ENCODE data around the gene TSHZ2. TPM values are rescaled to one million over a fixed set of nuclear protein-coding genes. Genes with fewer than 3 reads are reported as not detected.

TSHZ2 gene
- total RNA-seq, 4 donors from 2014 or later, result 10.3 to 15.0 (median 12.9) TPM

- no peaks in the 10 kb centered on the region for H3K27me3 ChIP-seq
- no peak for DNase-seq (ENCODE audit: extremely low spot score)
- no peak overlapping the region for H3K4me3 ChIP-seq
- H3K27ac ChIP-seq (replicated peaks in 1 of 4), result peak overlapping the region in 3 of 4 donors; percentile 23 to 51 (median 24)
- TF ChIP-seq CTCF (IDR thresholded peaks at IDR 0.05) (no peak), POLR2AphosphoS5 (IDR thresholded peaks at IDR 0.05) (peak in 1 of 2 donors; percentile 33)
- intact Hi-C loops (cut with DNase I), result no loop called here
- no peaks in the 10 kb centered on the region for H3K36me3 ChIP-seq
- H3K9me3 ChIP-seq, result no peaks in the 10 kb centered on the region
- peaks cover 4 to 40% (median 22%) of the 10 kb centered on the region in 4 donors for H3K4me1 ChIP-seq
- WGBS, result 75% methylated on average over 10 of the region's 10 CpGs
Observed at GRCh38 chr20:53080969-53081871, 109.1 kb downstream of the TSHZ2 start.

DNA sequence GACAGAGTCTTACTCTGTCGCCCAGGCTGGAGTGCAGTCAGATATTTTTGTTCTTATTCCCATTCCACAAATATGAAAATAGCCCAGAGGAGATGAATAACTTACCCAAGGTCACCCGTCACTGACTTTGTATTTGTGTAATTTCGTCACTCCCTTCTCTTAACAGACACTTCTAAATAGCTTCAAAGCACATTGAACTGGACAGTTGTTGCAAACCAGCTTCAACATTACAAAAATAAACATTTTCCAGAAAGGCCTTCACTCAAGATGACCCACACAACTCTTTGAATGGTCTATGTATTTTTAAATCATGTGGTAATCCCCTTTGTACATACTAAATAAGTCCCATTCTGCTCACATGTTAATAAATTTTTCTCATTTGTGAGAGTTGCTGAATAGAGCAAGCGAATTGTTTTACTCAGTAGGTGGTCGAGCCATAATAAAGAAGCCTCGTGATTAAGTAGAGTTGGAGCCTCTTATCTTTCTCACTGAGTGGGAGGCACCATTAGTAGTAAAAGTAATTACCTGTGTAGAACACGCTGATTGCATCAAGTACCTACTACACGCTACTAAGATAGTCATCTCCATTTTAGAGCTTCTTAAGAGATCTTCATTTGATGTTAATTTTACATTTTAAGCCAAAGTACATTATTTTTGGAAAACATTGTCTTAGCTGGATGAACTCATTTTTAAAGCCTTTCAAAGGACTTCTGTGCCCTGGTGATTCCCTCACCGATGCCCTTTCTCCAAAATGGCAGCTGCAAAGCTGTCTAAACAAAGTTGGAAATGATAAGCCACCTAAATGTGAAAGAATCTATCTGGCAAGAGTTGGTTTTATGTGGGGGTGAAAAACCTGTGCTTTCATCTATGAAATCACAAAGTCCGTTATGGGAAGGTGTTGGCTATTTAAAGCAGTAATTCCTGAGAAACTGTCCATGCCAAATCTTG lies 110.0 kb downstream of the TSHZ2 start:
- no peaks in the 10 kb centered on the region for H3K27me3 ChIP-seq
- no peaks in the 10 kb centered on the region for H3K36me3 ChIP-seq
- H3K4me3 ChIP-seq, result no peak overlapping the region
- 67% methylated on average over 10 of the region's 10 CpGs for WGBS
- DNase-seq (ENCODE audit: extremely low spot score), result no peak
- H3K27ac ChIP-seq (replicated peaks in 1 of 4), result peak overlapping the region in 1 of 4 donors; percentile 20
- TF ChIP-seq EP300 (IDR thresholded peaks at IDR 0.05) (no peak), POLR2AphosphoS5 (IDR thresholded peaks at IDR 0.05) (no peak), POLR2A (IDR thresholded peaks at IDR 0.05; ENCODE audit: low read depth) (no peak), CTCF (IDR thresholded peaks at IDR 0.05) (no peak)
- H3K9me3 ChIP-seq, result no peaks in the 10 kb centered on the region
- intact Hi-C loops (cut with DNase I), result no loop called here
- H3K4me1 ChIP-seq, result peaks cover 4 to 32% (median 19%) of the 10 kb centered on the region in 4 donors

GRCh38 chr20:53083411-53083810 lies 111.3 kb downstream of the TSHZ2 start:
- Histone ChIP-seq H3K4me3 (no peak overlapping the region), H3K4me1 (peaks cover 4 to 22% (median 13%) of the 10 kb centered on the region in 4 donors), H3K27me3 (no peaks in the 10 kb centered on the region), H3K27ac (replicated peaks in 1 of 4) (no peak overlapping the region), H3K9me3 (no peaks in the 10 kb centered on the region), H3K36me3 (no peaks in the 10 kb centered on the region)
- WGBS, result 94% methylated on average over 7 of the region's 7 CpGs
- TF ChIP-seq POLR2AphosphoS5 (IDR thresholded peaks at IDR 0.05), result no peak
- TF ChIP-seq POLR2A (IDR thresholded peaks at IDR 0.05; ENCODE audit: low read depth), result no peak
- TF ChIP-seq EP300 (IDR thresholded peaks at IDR 0.05), result no peak
- TF ChIP-seq CTCF (IDR thresholded peaks at IDR 0.05), result no peak
- intact Hi-C loops (cut with DNase I), result no loop called here
- no peak for DNase-seq (ENCODE audit: extremely low spot score)

- DNase-seq (ENCODE audit: extremely low spot score), result no peak
- no peaks in the 10 kb centered on the region for H3K27me3 ChIP-seq
- H3K4me3 ChIP-seq, result no peak overlapping the region
- no peaks in the 10 kb centered on the region for H3K36me3 ChIP-seq
- no peaks in the 10 kb centered on the region for H3K9me3 ChIP-seq
- no peak overlapping the region for H3K27ac ChIP-seq (replicated peaks in 1 of 4)
- intact Hi-C loops (cut with DNase I), result no loop called here
- peaks cover 0 to 13% (median 5%) of the 10 kb centered on the region in 4 donors for H3K4me1 ChIP-seq
- TF ChIP-seq POLR2AphosphoS5 (IDR thresholded peaks at IDR 0.05) (no peak), EP300 (IDR thresholded peaks at IDR 0.05) (no peak), POLR2A (IDR thresholded peaks at IDR 0.05; ENCODE audit: low read depth) (no peak), CTCF (IDR thresholded peaks at IDR 0.05) (no peak)
Observed at GRCh38 chr20:53084408-53084997, 112.3 kb downstream of the TSHZ2 start.

Measured in esophagus muscularis mucosa (tissue), 4 donors.